Measurements from ENCODE around the gene EPS8L2. TPM values are rescaled to one million over a fixed set of nuclear protein-coding genes. Genes with fewer than 3 reads are reported as not detected.
A peak's percentile ranks its signal among the peaks of the same experiment; 100 is the strongest.

Gene EPS8L2
- total and polyA plus RNA-seq, 2 donors, result 3.9 to 28.8 TPM

GRCh38 chr11:706957-707816, 1.2 kb downstream of the EPS8L2 start:
- H3K36me3 ChIP-seq (ENCODE audit: control insufficient read depth in 2 of 2, insufficient read depth in 2 of 2, low read length in 1 of 2), result peaks cover 8 to 26% of the 10 kb centered on the region in 2 donors
- no peak overlapping the region for H3K4me3 ChIP-seq (ENCODE audit: low read length in 2 of 2)
- no peaks in the 10 kb centered on the region for H3K9me3 ChIP-seq (ENCODE audit: control insufficient read depth in 2 of 2, insufficient read depth in 1 of 2, low read length in 1 of 2)
- H3K27me3 ChIP-seq (ENCODE audit: control insufficient read depth in 2 of 2, insufficient read depth in 1 of 2, low read length in 1 of 2), result peaks cover 41 to 71% of the 10 kb centered on the region in 2 donors
- WGBS, result 62% methylated on average over 30 of the region's 30 CpGs
- no peak overlapping the region for H3K27ac ChIP-seq (ENCODE audit: low read depth in 1 of 2, low read length in 1 of 2)
- peaks cover 0 to 6% of the 10 kb centered on the region in 2 donors for H3K4me1 ChIP-seq (ENCODE audit: control insufficient read depth in 2 of 2, insufficient read depth in 2 of 2, low read length in 2 of 2)
- DNase-seq (ENCODE audit: low read depth in 6 of 9, low spot score in 9 of 9), result no peak

- Histone ChIP-seq H3K27ac (ENCODE audit: low read depth in 1 of 2, low read length in 1 of 2) (no peak overlapping the region), H3K9me3 (ENCODE audit: control insufficient read depth in 2 of 2, insufficient read depth in 1 of 2, low read length in 1 of 2) (peaks cover 0 to 3% of the 10 kb centered on the region in 2 donors), H3K4me3 (ENCODE audit: low read length in 2 of 2) (no peak overlapping the region), H3K36me3 (ENCODE audit: control insufficient read depth in 2 of 2, insufficient read depth in 2 of 2, low read length in 1 of 2) (peaks cover 3 to 19% of the 10 kb centered on the region in 2 donors), H3K27me3 (ENCODE audit: control insufficient read depth in 2 of 2, insufficient read depth in 1 of 2, low read length in 1 of 2) (peaks cover 41 to 79% of the 10 kb centered on the region in 2 donors), H3K4me1 (ENCODE audit: control insufficient read depth in 2 of 2, insufficient read depth in 2 of 2, low read length in 2 of 2) (peaks cover 0 to 6% of the 10 kb centered on the region in 2 donors)
- WGBS, result 93% methylated on average over 16 of the region's 16 CpGs
- DNase-seq (ENCODE audit: low read depth in 6 of 9, low spot score in 9 of 9), result no peak
Observed at GRCh38 chr11:707817-708420, 1.9 kb downstream of the EPS8L2 start.

- Histone ChIP-seq H3K4me1 (ENCODE audit: control insufficient read depth in 2 of 2, insufficient read depth in 2 of 2, low read length in 2 of 2) (peaks cover 0 to 6% of the 10 kb centered on the region in 2 donors), H3K9me3 (ENCODE audit: control insufficient read depth in 2 of 2, insufficient read depth in 1 of 2, low read length in 1 of 2) (peaks cover 0 to 3% of the 10 kb centered on the region in 2 donors), H3K27ac (ENCODE audit: low read depth in 1 of 2, low read length in 1 of 2) (no peak overlapping the region), H3K36me3 (ENCODE audit: control insufficient read depth in 2 of 2, insufficient read depth in 2 of 2, low read length in 1 of 2) (peaks cover 3 to 13% of the 10 kb centered on the region in 2 donors), H3K27me3 (ENCODE audit: control insufficient read depth in 2 of 2, insufficient read depth in 1 of 2, low read length in 1 of 2) (peaks cover 41 to 80% of the 10 kb centered on the region in 2 donors), H3K4me3 (ENCODE audit: low read length in 2 of 2) (no peak overlapping the region)
- 74% methylated on average over 7 of the region's 7 CpGs for WGBS
- DNase-seq (ENCODE audit: low read depth in 6 of 9, low spot score in 9 of 9), result no peak
Observed at GRCh38 chr11:708511-708910, 2.5 kb downstream of the EPS8L2 start.

GRCh38 chr11:709109-709997, 3.3 kb downstream of the EPS8L2 start:
- no peak overlapping the region for H3K27ac ChIP-seq (ENCODE audit: low read depth in 1 of 2, low read length in 1 of 2)
- DNase-seq (ENCODE audit: low read depth in 6 of 9, low spot score in 9 of 9), result no peak
- WGBS, result 90% methylated on average over 27 of the region's 27 CpGs

GRCh38 chr11:714436-714835, 8.4 kb downstream of the EPS8L2 start:
- Histone ChIP-seq H3K27me3 (ENCODE audit: control insufficient read depth in 2 of 2, insufficient read depth in 1 of 2, low read length in 1 of 2) (peaks cover 6 to 56% of the 10 kb centered on the region in 2 donors), H3K4me3 (ENCODE audit: low read length in 2 of 2) (no peak overlapping the region), H3K9me3 (ENCODE audit: control insufficient read depth in 2 of 2, insufficient read depth in 1 of 2, low read length in 1 of 2) (peaks cover 0 to 6% of the 10 kb centered on the region in 2 donors), H3K27ac (ENCODE audit: low read depth in 1 of 2, low read length in 1 of 2) (no peak overlapping the region), H3K36me3 (ENCODE audit: control insufficient read depth in 2 of 2, insufficient read depth in 2 of 2, low read length in 1 of 2) (no peaks in the 10 kb centered on the region), H3K4me1 (ENCODE audit: control insufficient read depth in 2 of 2, insufficient read depth in 2 of 2, low read length in 2 of 2) (peaks cover 0 to 2% of the 10 kb centered on the region in 2 donors)
- 98% methylated on average over 6 of the region's 6 CpGs for WGBS
- DNase-seq (ENCODE audit: low read depth in 6 of 9, low spot score in 9 of 9), result no peak

More at GRCh38 chr11:709109-709997, 3.3 kb downstream of the EPS8L2 start:
- Histone ChIP-seq H3K9me3 (ENCODE audit: control insufficient read depth in 2 of 2, insufficient read depth in 1 of 2, low read length in 1 of 2) (peaks cover 0 to 3% of the 10 kb centered on the region in 2 donors), H3K36me3 (ENCODE audit: control insufficient read depth in 2 of 2, insufficient read depth in 2 of 2, low read length in 1 of 2) (peaks cover 3 to 10% of the 10 kb centered on the region in 2 donors), H3K4me1 (ENCODE audit: control insufficient read depth in 2 of 2, insufficient read depth in 2 of 2, low read length in 2 of 2) (peaks cover 0 to 6% of the 10 kb centered on the region in 2 donors), H3K4me3 (ENCODE audit: low read length in 2 of 2) (no peak overlapping the region), H3K27me3 (ENCODE audit: control insufficient read depth in 2 of 2, insufficient read depth in 1 of 2, low read length in 1 of 2) (peaks cover 41 to 83% of the 10 kb centered on the region in 2 donors)

- H3K27ac ChIP-seq (ENCODE audit: low read depth in 1 of 2, low read length in 1 of 2), result no peak overlapping the region
- no peak overlapping the region for H3K4me3 ChIP-seq (ENCODE audit: low read length in 2 of 2)
- WGBS, result 90% methylated on average over 34 of the region's 34 CpGs
- peaks cover 4 to 20% of the 10 kb centered on the region in 2 donors for H3K4me1 ChIP-seq (ENCODE audit: control insufficient read depth in 2 of 2, insufficient read depth in 2 of 2, low read length in 2 of 2)
- H3K27me3 ChIP-seq (ENCODE audit: control insufficient read depth in 2 of 2, insufficient read depth in 1 of 2, low read length in 1 of 2), result peaks cover 45 to 64% of the 10 kb centered on the region in 2 donors
- H3K36me3 ChIP-seq (ENCODE audit: control insufficient read depth in 2 of 2, insufficient read depth in 2 of 2, low read length in 1 of 2), result no peaks in the 10 kb centered on the region
- DNase-seq (ENCODE audit: low read depth in 6 of 9, low spot score in 9 of 9), result no peak
- peaks cover 0 to 10% of the 10 kb centered on the region in 2 donors for H3K9me3 ChIP-seq (ENCODE audit: control insufficient read depth in 2 of 2, insufficient read depth in 1 of 2, low read length in 1 of 2)
Observed at GRCh38 chr11:719214-720016, 13.4 kb downstream of the EPS8L2 start.

- no peaks in the 10 kb centered on the region for H3K36me3 ChIP-seq (ENCODE audit: control insufficient read depth in 2 of 2, insufficient read depth in 2 of 2, low read length in 1 of 2)
Observed at GRCh38 chr11:720017-720641, 14.1 kb downstream of the EPS8L2 start.

More at GRCh38 chr11:720017-720641, 14.1 kb downstream of the EPS8L2 start:
- no peak for DNase-seq (ENCODE audit: low read depth in 6 of 9, low spot score in 9 of 9)
- peaks cover 4 to 20% of the 10 kb centered on the region in 2 donors for H3K4me1 ChIP-seq (ENCODE audit: control insufficient read depth in 2 of 2, insufficient read depth in 2 of 2, low read length in 2 of 2)
- H3K27me3 ChIP-seq (ENCODE audit: control insufficient read depth in 2 of 2, insufficient read depth in 1 of 2, low read length in 1 of 2), result peaks cover 52 to 71% of the 10 kb centered on the region in 2 donors
- no peak overlapping the region for H3K27ac ChIP-seq (ENCODE audit: low read depth in 1 of 2, low read length in 1 of 2)
- peaks cover 0 to 7% of the 10 kb centered on the region in 2 donors for H3K9me3 ChIP-seq (ENCODE audit: control insufficient read depth in 2 of 2, insufficient read depth in 1 of 2, low read length in 1 of 2)
- WGBS, result 72% methylated on average over 35 of the region's 35 CpGs
- H3K4me3 ChIP-seq (ENCODE audit: low read length in 2 of 2), result peak overlapping the region in 1 of 2 donors; percentile 40
